Adrenal gland (tissue), 12 donors: Measurements from ENCODE around the gene SPNS2. TPM values are rescaled to one million over a fixed set of nuclear protein-coding genes. Genes with fewer than 3 reads are reported as not detected.
A peak's percentile ranks its signal among the peaks of the same experiment; 100 is the strongest.

Experiments
- DNase-seq, 7 donors: peaks; one replicate each; pipeline ENCODE4 v3.0.0-alpha.2; 2019 to 2020
- H3K27ac ChIP-seq, 5 donors: fragments of 200-600 bp; sonication (generic) in 4 of 5; 1 replicate in 3 of 5; 2 replicates in 2 of 5; pipeline versions ENCODE4 v1.5.1 to v1.8.0; 2016 to 2020; ENCODE audit warnings: mild to moderate bottlenecking in 1 of 5
- H3K27me3 ChIP-seq: fragments of 200-600 bp; 2 replicates; pipeline ENCODE4 v1.8.0; 2021
- H3K36me3 ChIP-seq, 2 donors: fragments of 200-600 bp; replicated peaks in 1 of 2; 1 replicate in 1 of 2; 2 replicates in 1 of 2; pipeline versions ENCODE4 v1.5.1 to v1.8.0; 2018 to 2022
- H3K4me1 ChIP-seq, 2 donors: fragments of 200-600 bp; replicated peaks in 1 of 2; 1 replicate in 1 of 2; 2 replicates in 1 of 2; pipeline versions ENCODE4 v1.5.1 to v1.8.0; 2018 to 2021
- H3K4me3 ChIP-seq, 4 donors: fragments of 200-600 bp; sonication (generic) in 3 of 4; one replicate each; pipeline ENCODE4 v1.5.1; 2016 to 2018
- H3K9me3 ChIP-seq, 3 donors: fragments of 200-600 bp; sonication (generic) in 1 of 3; replicated peaks in 1 of 3; 1 replicate in 2 of 3; 2 replicates in 1 of 3; pipeline versions ENCODE4 v1.5.1 to v1.8.0; 2016 to 2021
- CTCF ChIP-seq, 6 experiments: fragments of 450-650 bp in 4 of 6; fragments of 200-600 bp in 2 of 6; sonication (generic) in 1 of 6; IDR thresholded peaks; 1 replicate in 5 of 6; 2 replicates in 1 of 6; pipeline versions ENCODE4 v1.5.1 to v1.8.0; 2016 to 2021; ENCODE audit warnings: antibody characterized with exemption in 6 of 6, mild to moderate bottlenecking in 2 of 6, moderate library complexity in 1 of 6
- POLR2A ChIP-seq, 2 donors: fragments of 450-650 bp; IDR thresholded peaks; one replicate each; pipeline ENCODE4 v1.6.1; 2017; ENCODE audit warnings: antibody characterized with exemption in 2 of 2, mild to moderate bottlenecking in 2 of 2, moderate library complexity in 1 of 2
- WGBS, 4 donors: extraction: QIAGEN DNeasy Blood & Tissue Kit in 2 of 4; methylation state at CpG; one replicate each; pipeline versions ENCODE4 v1.1.5 to v1.1.7; 2013 to 2017; 5-methylcytosine and 5-hydroxymethylcytosine counted together
- intact Hi-C, 2 donors: fragments of 100-400 bp; cut with DNase I; formaldehyde crosslinking; loops; one replicate each; pipeline versions ENCODE4 v1.14.1 to v1.15.0; 2022 to 2023
- polyA plus RNA-seq, 3 donors: library from polyadenylated mRNA; stranded (reverse); fragments of 200-250 nt in 2 of 3; fragments of 350-450 nt in 1 of 3; fragmentation: Illumina TruSeq in 1 of 3; extraction: RNeasy Lipid Tissue Mini Kit (QIAGEN cat#74804) in 1 of 3; gene quantifications; one replicate each; pipeline ENCODE4 v1.2.3, GENCODE V29; 2013 to 2014
- total RNA-seq, 9 donors: library from RNA; depleted of rRNA in 4 of 9; stranded (reverse); fragments of >200 nt in 4 of 9; fragments of 120-200 nt in 1 of 9; fragmentation: NEBNext Ultra II Directional in 1 of 9; extraction: Animal tissue kit (Norgen Biotek cat#: 25700) in 1 of 9; gene quantifications; one replicate each; pipeline versions ENCODE4 v1.1.0 to v1.2.4, GENCODE V29; 2013 to 2023
- donor health status: healthy with polysubstance abuse.
- donor health status: Bipolar disorder and iron deficiency.
- donor health status: DM: yes; HTN: yes; CAD: no.
- donor health status: DM: no; HTN: no; CAD: no.
- donor health status: DM: no; HTN: no; CAD: no.
- donor health status: DM: yes; HTN: yes; CAD: no.

SPNS2 gene
- total and polyA plus RNA-seq, 12 donors, result 0.90 to 25.1 (median 7.7) TPM

DNA sequence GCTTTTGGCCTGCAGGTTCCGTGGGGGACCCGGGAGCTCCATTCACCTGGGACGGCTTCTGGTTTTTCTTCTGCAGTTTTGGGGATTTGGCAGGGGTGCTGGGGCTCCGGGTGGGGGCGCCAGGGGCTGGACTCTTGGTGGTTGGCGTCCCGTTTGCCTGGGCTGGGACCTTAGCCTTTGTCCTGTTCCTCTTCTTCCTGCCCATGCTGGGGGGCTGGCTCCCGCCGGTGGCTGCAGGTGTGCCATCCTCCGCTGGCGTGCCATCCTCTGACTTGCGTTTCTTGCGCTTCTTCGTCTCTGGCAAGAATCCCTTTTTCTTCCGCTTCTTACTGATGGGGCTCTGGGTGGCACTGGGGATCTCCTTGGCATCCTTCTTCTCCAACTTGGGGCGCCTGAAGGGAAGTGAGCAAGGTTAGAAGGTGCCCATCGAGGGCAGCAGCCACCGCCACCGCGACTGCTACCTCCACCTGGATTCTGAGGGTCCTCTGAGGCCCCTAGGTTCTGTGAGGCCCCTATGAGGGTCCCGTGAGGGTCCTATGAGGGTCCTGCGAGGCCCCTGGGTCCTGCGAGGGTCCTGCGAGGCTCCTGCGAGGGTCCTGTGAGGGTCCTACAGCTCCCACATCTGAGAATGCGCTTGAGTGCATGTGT, 41.0 kb downstream of the SPNS2 start:
- intact Hi-C loops, result loop anchor here in 1 of 2 donors (10.0 kb wide), 1 partner anchor 115 kb away; no protein-coding TSS in a partner anchor
- DNase-seq, result no peak

DNA sequence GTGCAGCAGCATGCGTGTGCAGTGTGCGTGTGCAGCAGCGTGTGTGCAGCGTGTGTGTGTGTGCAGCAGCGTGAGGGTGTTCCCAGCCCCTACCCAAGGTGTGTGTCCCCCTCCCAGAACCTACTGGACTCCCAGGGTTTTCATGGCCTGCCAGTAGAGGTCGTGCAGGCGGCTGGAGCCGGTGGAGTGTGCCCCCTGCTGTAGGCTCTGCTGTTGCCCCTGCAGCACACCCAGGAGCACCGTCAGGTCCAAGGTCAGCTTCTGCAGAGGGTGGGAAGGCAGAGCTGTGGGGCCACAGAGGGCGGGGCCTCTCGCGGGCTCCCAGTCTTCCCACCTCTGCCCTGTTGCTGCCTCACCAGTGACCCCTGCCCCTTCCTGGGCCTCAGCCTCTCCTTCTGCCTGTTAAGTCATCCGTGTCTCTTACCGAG, 41.6 kb downstream of the SPNS2 start:
- peaks cover 0 to 52% of the 10 kb centered on the region in 2 donors for H3K36me3 ChIP-seq
- H3K27ac ChIP-seq, result peak overlapping the region in 1 of 5 donors; percentile 61
- intact Hi-C loops, result loop anchor here in 1 of 2 donors (10.0 kb wide), 1 partner anchor 115 kb away; no protein-coding TSS in a partner anchor
- peaks cover 10 to 25% of the 10 kb centered on the region in 2 donors for H3K4me1 ChIP-seq
- 71 to 77% (median 75%) methylated on average over 5 to 14 of the region's 14 CpGs for WGBS, 4 donors
- no peaks in the 10 kb centered on the region for H3K27me3 ChIP-seq
- H3K4me3 ChIP-seq, result no peak overlapping the region
- no peaks in the 10 kb centered on the region for H3K9me3 ChIP-seq
- no peak for TF ChIP-seq POLR2A (IDR thresholded peaks at IDR 0.05)
- peak in 1 of 6 experiments; percentile 3 for TF ChIP-seq CTCF (IDR thresholded peaks at IDR 0.05)
- DNase-seq, result no peak

More for the DNA sequence above, 41.0 kb downstream of the SPNS2 start:
- 90 to 93% (median 91%) methylated on average over 20 to 26 of the region's 26 CpGs for WGBS, 4 donors
- peak overlapping the region in 1 of 5 donors; percentile 61 for H3K27ac ChIP-seq
- H3K9me3 ChIP-seq, result no peaks in the 10 kb centered on the region
- H3K4me1 ChIP-seq, result peaks cover 10 to 25% of the 10 kb centered on the region in 2 donors
- H3K4me3 ChIP-seq, result no peak overlapping the region
- peaks cover 0 to 50% of the 10 kb centered on the region in 2 donors for H3K36me3 ChIP-seq
- no peaks in the 10 kb centered on the region for H3K27me3 ChIP-seq
- TF ChIP-seq POLR2A (IDR thresholded peaks at IDR 0.05) (no peak), CTCF (IDR thresholded peaks at IDR 0.05) (no peak)

GRCh38 chr17:4540687-4541327, 42.1 kb downstream of the SPNS2 start:
- Histone ChIP-seq H3K27ac (peak overlapping the region in 1 of 5 donors; percentile 61), H3K4me3 (no peak overlapping the region), H3K36me3 (peaks cover 0 to 58% of the 10 kb centered on the region in 2 donors), H3K9me3 (no peaks in the 10 kb centered on the region), H3K4me1 (peaks cover 9 to 24% of the 10 kb centered on the region in 2 donors), H3K27me3 (no peaks in the 10 kb centered on the region)
- 69 to 83% (median 79%) methylated on average over 10 to 15 of the region's 15 CpGs for WGBS, 4 donors
- DNase-seq, result peak in 2 of 7 donors; percentile 24 to 60
- TF ChIP-seq CTCF (IDR thresholded peaks at IDR 0.05), result no peak
- no peak for TF ChIP-seq POLR2A (IDR thresholded peaks at IDR 0.05)
- intact Hi-C loops, result loop anchor here in 1 of 2 donors (10.0 kb wide), 1 partner anchor 116 kb away; no protein-coding TSS in a partner anchor

DNA sequence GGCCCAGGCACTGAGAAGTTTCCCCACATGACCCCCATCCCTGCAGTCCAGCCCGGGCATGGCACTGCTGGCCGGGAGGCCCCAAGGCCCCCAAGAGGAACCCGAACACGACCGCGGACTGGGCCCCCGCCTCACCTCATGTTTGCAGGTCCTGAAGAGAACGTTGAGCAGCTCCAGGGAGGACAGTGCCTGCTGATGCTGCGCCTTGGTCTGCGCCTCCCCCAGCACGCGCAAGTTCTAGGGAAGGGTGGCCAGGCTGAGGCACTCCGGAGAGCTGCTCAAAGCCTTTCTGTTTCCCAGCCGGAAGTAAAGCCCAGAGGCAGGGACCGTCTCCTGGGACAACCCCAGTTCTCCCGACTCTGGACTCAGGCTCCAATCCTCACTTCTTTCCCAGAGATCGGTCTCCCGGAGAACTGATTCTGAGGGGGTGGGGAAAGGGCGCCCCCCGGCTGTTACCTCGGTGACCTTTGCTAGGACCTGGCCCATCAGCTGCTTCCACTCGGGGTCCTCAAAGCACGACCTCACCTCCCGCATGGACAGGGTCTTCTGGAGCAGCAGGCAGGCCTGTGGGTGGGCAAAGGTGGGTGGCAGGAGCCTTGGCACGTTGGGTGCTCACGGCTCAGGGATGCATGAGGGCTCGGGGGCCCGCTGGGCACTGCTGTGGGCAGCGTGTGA, 42.8 kb downstream of the SPNS2 start:
- H3K27me3 ChIP-seq, result no peaks in the 10 kb centered on the region
- peak overlapping the region in 1 of 5 donors; percentile 61 for H3K27ac ChIP-seq
- peaks cover 0 to 63% of the 10 kb centered on the region in 2 donors for H3K36me3 ChIP-seq
- WGBS, 4 donors, result 82 to 86% (median 85%) methylated on average over 13 to 29 of the region's 29 CpGs
- peaks cover 3 to 17% of the 10 kb centered on the region in 2 donors for H3K4me1 ChIP-seq
- no peak overlapping the region for H3K4me3 ChIP-seq
- TF ChIP-seq POLR2A (IDR thresholded peaks at IDR 0.05) (no peak), CTCF (IDR thresholded peaks at IDR 0.05) (no peak)
- intact Hi-C loops, result loop anchor here in 1 of 2 donors (10.0 kb wide), 1 partner anchor 117 kb away; no protein-coding TSS in a partner anchor
- no peaks in the 10 kb centered on the region for H3K9me3 ChIP-seq
- DNase-seq, result no peak
